Spleen (tissue), 11 donors: ENCODE data around the gene SNPH. TPM values are rescaled to one million over a fixed set of nuclear protein-coding genes. Genes with fewer than 3 reads are reported as not detected.

Experiments
- DNase-seq: peaks from one replicate; pipeline ENCODE4 v3.0.0-alpha.2; 2020
- H3K27ac ChIP-seq, 8 donors: fragments of 200-600 bp; sonication (generic) in 7 of 8; 1 replicate in 4 of 8; 2 replicates in 4 of 8; pipeline versions ENCODE4 v1.5.0 to v1.8.0; 2016 to 2021; ENCODE audit warnings: inconsistent platforms in 4 of 8, mild to moderate bottlenecking in 4 of 8, moderate library complexity in 1 of 8
- H3K27me3 ChIP-seq, 7 donors: fragments of 200-600 bp; sonication (generic) in 6 of 7; replicated peaks in 1 of 7; 1 replicate in 4 of 7; 2 replicates in 3 of 7; pipeline versions ENCODE4 v1.5.0 to v1.8.0; 2016 to 2021; ENCODE audit warnings: inconsistent platforms in 3 of 7, mild to moderate bottlenecking in 1 of 7
- H3K36me3 ChIP-seq, 6 donors: fragments of 200-600 bp; sonication (generic) in 5 of 6; 1 replicate in 4 of 6; 2 replicates in 2 of 6; pipeline versions ENCODE4 v1.5.0 to v1.8.0; 2016 to 2021; ENCODE audit warnings: inconsistent platforms in 2 of 6
- H3K4me1 ChIP-seq, 6 donors: fragments of 200-600 bp; sonication (generic) in 5 of 6; 1 replicate in 3 of 6; 2 replicates in 3 of 6; pipeline versions ENCODE4 v1.5.0 to v1.8.0; 2016 to 2021; ENCODE audit warnings: inconsistent platforms in 3 of 6
- H3K4me3 ChIP-seq, 8 donors: fragments of 200-600 bp; sonication (generic) in 7 of 8; 1 replicate in 4 of 8; 2 replicates in 4 of 8; pipeline versions ENCODE4 v1.5.0 to v1.8.0; 2016 to 2021; ENCODE audit warnings: inconsistent platforms in 4 of 8, mild to moderate bottlenecking in 4 of 8, moderate library complexity in 2 of 8
- H3K9me3 ChIP-seq, 8 donors: fragments of 200-600 bp; sonication (generic) in 7 of 8; 1 replicate in 4 of 8; 2 replicates in 4 of 8; pipeline versions ENCODE4 v1.5.0 to v1.8.0; 2016 to 2021; ENCODE audit warnings: inconsistent platforms in 4 of 8
- POLR2A ChIP-seq, 3 donors: fragments of 450-650 bp; IDR thresholded peaks; one replicate each; pipeline ENCODE4 v1.5.1; 2017; ENCODE audit warnings: antibody characterized with exemption in 3 of 3, mild to moderate bottlenecking in 1 of 3
- POLR2AphosphoS5 ChIP-seq, 3 donors: sonication (generic); formaldehyde crosslinking; IDR thresholded peaks; one replicate each; pipeline ENCODE4 v1.5.1; 2017; ENCODE audit warnings: antibody characterized with exemption in 3 of 3
- WGBS, 5 donors: extraction: QIAGEN DNeasy Blood & Tissue Kit in 3 of 5; methylation state at CpG; one replicate each; pipeline versions ENCODE4 v1.1.5 to v1.1.7; 2013 to 2018; 5-methylcytosine and 5-hydroxymethylcytosine counted together
- intact Hi-C: fragments of 100-400 bp; cut with DNase I; formaldehyde crosslinking; loops from one replicate; pipeline ENCODE4 v1.15.0; 2023; ENCODE audit warnings: low total_unique reads
- polyA plus RNA-seq, 3 donors: library from polyadenylated mRNA; stranded (reverse); fragments of 200-250 nt; gene quantifications; one replicate each; pipeline ENCODE4 v1.2.1, GENCODE V29; 2013
- total RNA-seq, 7 donors: library from RNA; depleted of rRNA in 3 of 7; stranded (reverse); fragments of >200 nt in 3 of 7; fragmentation: NEBNext Ultra II Directional in 4 of 7; extraction: Animal tissue kit (Norgen Biotek cat#: 25700) in 4 of 7; gene quantifications; one replicate each; pipeline versions ENCODE4 v1.1.0 to v1.2.1, GENCODE V29; 2016 to 2021
- TF ChIP-seq, protein P1 (sequence below), 11 experiments: fragments of 200-600 bp in 7 of 11; fragments of 450-650 bp in 4 of 11; sonication (generic) in 4 of 11; IDR thresholded peaks in 8 of 11; conservative IDR thresholded peaks in 3 of 11; 1 replicate in 7 of 11; 2 replicates in 4 of 11; pipeline versions ENCODE4 v1.4.0 to v1.8.0; 2016 to 2021; ENCODE audit warnings: antibody characterized with exemption in 11 of 11, inconsistent platforms in 4 of 11, mild to moderate bottlenecking in 1 of 11
- donor health status: healthy with polysubstance abuse.
- donor health status: DM: no; HTN: no; CAD: no; lungs with moderate emphysema.
- donor health status: DM: no; HTN: no; CAD: no.
- donor health status: Bipolar disorder and iron deficiency.
- donor health status: healthy.
- donor health status: DM: no; HTN: no; CAD: no.
- donor health status: DM: yes; HTN: yes; CAD: no.

Gene SNPH
- total and polyA plus RNA-seq, 10 donors: 0.58 to 3.5 (median 2.0) TPM

DNA sequence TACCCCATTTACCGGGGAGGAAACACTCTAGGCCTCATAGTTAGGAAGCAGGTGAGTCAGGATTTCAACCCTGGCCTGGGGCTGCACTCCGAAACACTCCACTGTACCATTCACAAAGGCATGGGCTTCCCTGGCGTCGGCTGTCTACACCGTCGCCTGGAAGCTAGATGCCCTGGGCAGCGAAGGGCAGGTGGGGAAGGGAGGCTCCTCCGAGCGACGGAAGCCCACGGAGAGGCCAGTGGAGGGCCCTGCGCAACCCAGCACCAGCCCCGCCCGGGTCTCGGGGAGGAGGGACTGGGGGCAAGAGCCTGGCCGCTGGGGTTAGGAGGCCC is 46.8 kb downstream of the SNPH start:
- H3K4me3 ChIP-seq: peak overlapping the region in 1 of 8 donors; percentile 48
- no peaks in the 10 kb centered on the region for H3K27me3 ChIP-seq
- H3K27ac ChIP-seq: no peak overlapping the region
- no peak for DNase-seq
- no peaks in the 10 kb centered on the region for H3K36me3 ChIP-seq
- peaks cover 6 to 19% (median 10%) of the 10 kb centered on the region in 6 donors for H3K4me1 ChIP-seq
- 86 to 92% (median 90%) methylated on average over 2 to 16 of the region's 16 CpGs for WGBS, 5 donors
- intact Hi-C loops: loop anchor here (2.0 to 5.0 kb wide), 2 partner anchors 79 to 126 kb away; partner anchors contain the start of gene FKBP1A
- no peaks in the 10 kb centered on the region for H3K9me3 ChIP-seq
- no peak for TF ChIP-seq POLR2A (IDR thresholded peaks at IDR 0.05)
- TF ChIP-seq POLR2AphosphoS5 (IDR thresholded peaks at IDR 0.05): no peak
- TF ChIP-seq, protein P1, sequence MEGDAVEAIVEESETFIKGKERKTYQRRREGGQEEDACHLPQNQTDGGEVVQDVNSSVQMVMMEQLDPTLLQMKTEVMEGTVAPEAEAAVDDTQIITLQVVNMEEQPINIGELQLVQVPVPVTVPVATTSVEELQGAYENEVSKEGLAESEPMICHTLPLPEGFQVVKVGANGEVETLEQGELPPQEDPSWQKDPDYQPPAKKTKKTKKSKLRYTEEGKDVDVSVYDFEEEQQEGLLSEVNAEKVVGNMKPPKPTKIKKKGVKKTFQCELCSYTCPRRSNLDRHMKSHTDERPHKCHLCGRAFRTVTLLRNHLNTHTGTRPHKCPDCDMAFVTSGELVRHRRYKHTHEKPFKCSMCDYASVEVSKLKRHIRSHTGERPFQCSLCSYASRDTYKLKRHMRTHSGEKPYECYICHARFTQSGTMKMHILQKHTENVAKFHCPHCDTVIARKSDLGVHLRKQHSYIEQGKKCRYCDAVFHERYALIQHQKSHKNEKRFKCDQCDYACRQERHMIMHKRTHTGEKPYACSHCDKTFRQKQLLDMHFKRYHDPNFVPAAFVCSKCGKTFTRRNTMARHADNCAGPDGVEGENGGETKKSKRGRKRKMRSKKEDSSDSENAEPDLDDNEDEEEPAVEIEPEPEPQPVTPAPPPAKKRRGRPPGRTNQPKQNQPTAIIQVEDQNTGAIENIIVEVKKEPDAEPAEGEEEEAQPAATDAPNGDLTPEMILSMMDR (IDR thresholded peaks at IDR 0.05 in 8 of 11, conservative IDR thresholded peaks at IDR 0.05 in 3 of 11): no peak

DNA sequence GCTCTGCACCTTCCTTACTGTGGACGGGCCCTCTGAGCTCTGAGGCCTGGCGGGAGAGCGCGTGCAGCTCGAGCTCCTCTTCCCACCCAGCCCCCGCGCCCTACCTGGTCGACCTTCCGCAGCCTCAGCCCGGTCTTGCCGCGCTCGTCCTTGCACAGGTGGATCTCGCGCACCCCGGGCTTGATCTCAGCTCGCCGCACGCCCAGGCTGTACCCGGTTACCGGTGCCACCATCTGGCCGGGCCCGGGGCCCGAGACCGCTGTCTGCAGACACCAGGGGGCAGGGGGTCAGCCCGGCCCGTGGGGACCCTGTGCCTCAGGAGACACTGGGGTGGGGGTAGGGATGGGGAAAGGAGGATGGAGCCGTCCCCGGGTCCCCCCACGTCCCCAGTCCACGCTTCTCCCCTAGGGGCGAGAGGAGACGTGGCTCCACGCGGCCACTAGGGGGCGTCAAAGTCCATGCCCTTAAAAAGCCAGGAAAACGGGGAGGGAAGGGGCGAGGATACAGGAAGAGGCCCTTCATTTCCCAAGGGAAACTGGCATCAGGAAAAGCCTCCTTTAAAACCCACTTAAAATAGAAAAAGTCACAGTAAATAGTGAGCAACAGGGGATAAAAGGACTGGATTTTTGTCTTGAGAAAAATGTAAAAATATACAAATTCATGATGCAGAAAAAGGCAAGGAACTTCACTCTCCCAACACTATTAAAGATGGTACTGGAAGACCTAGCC is 47.3 kb downstream of the SNPH start:
- Histone ChIP-seq H3K4me1 (peaks cover 6 to 21% (median 10%) of the 10 kb centered on the region in 6 donors), H3K27ac (peak overlapping the region in 3 of 8 donors; percentile 31 to 59 (median 55)), H3K36me3 (no peaks in the 10 kb centered on the region), H3K27me3 (no peaks in the 10 kb centered on the region), H3K9me3 (no peaks in the 10 kb centered on the region), H3K4me3 (peak overlapping the region in 1 of 8 donors; percentile 48)
- peak; percentile 90 for DNase-seq
- intact Hi-C loops: loop anchor here (2.0 to 5.0 kb wide), 2 partner anchors 79 to 125 kb away; partner anchors contain the start of gene FKBP1A
- TF ChIP-seq, protein P1 (IDR thresholded peaks at IDR 0.05 in 8 of 11, conservative IDR thresholded peaks at IDR 0.05 in 3 of 11): peak; percentile 90 to 98 (median 96)
- TF ChIP-seq POLR2A (IDR thresholded peaks at IDR 0.05): no peak
- peak; percentile 45 to 70 (median 59) for TF ChIP-seq POLR2AphosphoS5 (IDR thresholded peaks at IDR 0.05)
- WGBS, 5 donors: 17 to 34% (median 29%) methylated on average over 23 to 38 of the region's 38 CpGs

DNA sequence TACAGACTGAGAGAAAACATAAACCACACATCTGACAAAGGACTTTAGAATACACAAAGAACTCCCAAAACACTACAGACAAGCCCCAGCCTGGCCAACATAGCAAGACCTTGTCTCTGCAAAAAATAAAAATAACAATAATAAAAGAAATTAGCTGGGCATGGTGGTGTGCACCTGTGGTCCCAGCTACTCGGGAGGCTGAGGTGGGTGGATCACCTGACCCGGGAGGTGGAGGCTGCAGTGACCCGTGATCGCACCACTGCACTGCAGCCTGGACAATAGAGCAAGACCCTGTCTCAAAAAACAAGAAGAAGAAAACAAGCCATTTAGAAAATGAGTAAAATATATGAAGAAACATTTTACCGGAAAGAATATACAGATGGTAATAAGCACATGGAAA is 49.7 kb downstream of the SNPH start:
- no peak for TF ChIP-seq POLR2AphosphoS5 (IDR thresholded peaks at IDR 0.05)
- TF ChIP-seq, protein P1 (IDR thresholded peaks at IDR 0.05 in 8 of 11, conservative IDR thresholded peaks at IDR 0.05 in 3 of 11): no peak
- Histone ChIP-seq H3K27ac (no peak overlapping the region), H3K4me3 (no peak overlapping the region), H3K36me3 (no peaks in the 10 kb centered on the region), H3K9me3 (no peaks in the 10 kb centered on the region), H3K4me1 (peaks cover 6 to 21% (median 10%) of the 10 kb centered on the region in 6 donors), H3K27me3 (no peaks in the 10 kb centered on the region)
- no peak for DNase-seq
- 76 to 96% (median 86%) methylated on average over 5 of the region's 5 CpGs for WGBS, 5 donors
- intact Hi-C loops: no loop called here

DNA sequence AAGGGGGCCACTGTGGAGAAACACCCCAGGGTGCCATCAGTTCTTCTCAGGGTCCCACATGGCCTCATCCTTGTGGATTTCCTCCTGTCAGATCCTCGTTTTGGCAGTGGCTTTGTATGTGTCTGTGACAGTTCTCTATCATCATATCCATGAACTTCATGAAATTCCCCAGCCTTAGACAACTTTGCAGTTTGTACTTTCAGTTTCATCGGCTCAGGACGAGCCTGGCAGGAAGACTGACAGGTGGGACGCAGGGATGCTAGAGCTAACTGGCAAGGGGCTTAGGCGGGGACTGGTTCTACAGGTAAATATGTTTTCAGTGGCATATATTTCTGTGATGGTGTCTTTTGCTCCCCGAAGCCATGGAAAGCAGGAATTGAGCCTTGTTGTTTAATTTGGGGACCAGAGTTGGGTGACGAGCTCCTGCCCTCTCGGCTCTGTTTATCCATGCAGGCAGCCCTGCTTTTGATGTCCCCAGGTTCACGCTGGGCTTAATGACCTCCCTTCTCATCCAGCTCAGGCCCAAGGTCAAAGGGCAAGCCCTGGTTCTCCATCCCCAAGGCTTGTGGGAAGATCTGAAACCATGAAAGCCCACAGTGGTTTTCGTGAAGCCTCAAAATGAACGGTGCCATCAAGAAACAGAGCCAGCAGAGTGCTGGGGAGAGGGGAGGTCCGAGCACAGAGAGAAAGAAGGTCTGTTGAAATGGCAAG is 51.6 kb downstream of the SNPH start:
- Histone ChIP-seq H3K27ac (no peak overlapping the region), H3K4me1 (peaks cover 6 to 30% (median 12%) of the 10 kb centered on the region in 6 donors), H3K4me3 (peak overlapping the region in 1 of 8 donors; percentile 4), H3K36me3 (no peaks in the 10 kb centered on the region), H3K9me3 (no peaks in the 10 kb centered on the region), H3K27me3 (no peaks in the 10 kb centered on the region)
- no peak for DNase-seq
- intact Hi-C loops: no loop called here
- TF ChIP-seq POLR2AphosphoS5 (IDR thresholded peaks at IDR 0.05): no peak
- TF ChIP-seq, protein P1 (IDR thresholded peaks at IDR 0.05 in 8 of 11, conservative IDR thresholded peaks at IDR 0.05 in 3 of 11): no peak
- TF ChIP-seq POLR2A (IDR thresholded peaks at IDR 0.05): no peak
- 52 to 66% (median 53%) methylated on average over 12 of the region's 12 CpGs for WGBS, 5 donors
